ENCODE measurements around the gene CTR9. TPM values are rescaled to one million over a fixed set of nuclear protein-coding genes. Genes with fewer than 3 reads are reported as not detected.

Gene CTR9
- total and polyA plus RNA-seq, 2 experiments from 2014 or later, result 29.0 to 32.7 TPM

GRCh38 chr11:10709299-10710086 lies 41.6 kb upstream of the CTR9 start:
- Mint-ChIP-seq H3K27me3 (ENCODE audit: insufficient read depth, low read depth, poor library complexity) (no peaks in the 10 kb centered on the region), H3K9me3 (no peaks in the 10 kb centered on the region), H3K36me3 (ENCODE audit: low read depth) (no peaks in the 10 kb centered on the region), H3K4me3 (no peak overlapping the region), H3K4me1 (no peaks in the 10 kb centered on the region), H3K27ac (no peak overlapping the region)
- no peaks in the 10 kb centered on the region for H3F3A ChIP-seq (replicated peaks; ENCODE audit: low read depth)
- no peaks in the 10 kb centered on the region for H3K4me1 ChIP-seq (ENCODE audit: insufficient read depth)
- H3K4me2 ChIP-seq, result no peak overlapping the region
- TF ChIP-seq ZNF331 (CRISPR knock-in tag; IDR thresholded peaks at IDR 0.05; ENCODE audit: low read depth), result no peak
- no peak for TF ChIP-seq POLR2AphosphoS5 (IDR thresholded peaks at IDR 0.05; ENCODE audit: low read depth)
- no peak for TF ChIP-seq ETS1 (IDR thresholded peaks at IDR 0.05)
- TF ChIP-seq, protein P1, sequence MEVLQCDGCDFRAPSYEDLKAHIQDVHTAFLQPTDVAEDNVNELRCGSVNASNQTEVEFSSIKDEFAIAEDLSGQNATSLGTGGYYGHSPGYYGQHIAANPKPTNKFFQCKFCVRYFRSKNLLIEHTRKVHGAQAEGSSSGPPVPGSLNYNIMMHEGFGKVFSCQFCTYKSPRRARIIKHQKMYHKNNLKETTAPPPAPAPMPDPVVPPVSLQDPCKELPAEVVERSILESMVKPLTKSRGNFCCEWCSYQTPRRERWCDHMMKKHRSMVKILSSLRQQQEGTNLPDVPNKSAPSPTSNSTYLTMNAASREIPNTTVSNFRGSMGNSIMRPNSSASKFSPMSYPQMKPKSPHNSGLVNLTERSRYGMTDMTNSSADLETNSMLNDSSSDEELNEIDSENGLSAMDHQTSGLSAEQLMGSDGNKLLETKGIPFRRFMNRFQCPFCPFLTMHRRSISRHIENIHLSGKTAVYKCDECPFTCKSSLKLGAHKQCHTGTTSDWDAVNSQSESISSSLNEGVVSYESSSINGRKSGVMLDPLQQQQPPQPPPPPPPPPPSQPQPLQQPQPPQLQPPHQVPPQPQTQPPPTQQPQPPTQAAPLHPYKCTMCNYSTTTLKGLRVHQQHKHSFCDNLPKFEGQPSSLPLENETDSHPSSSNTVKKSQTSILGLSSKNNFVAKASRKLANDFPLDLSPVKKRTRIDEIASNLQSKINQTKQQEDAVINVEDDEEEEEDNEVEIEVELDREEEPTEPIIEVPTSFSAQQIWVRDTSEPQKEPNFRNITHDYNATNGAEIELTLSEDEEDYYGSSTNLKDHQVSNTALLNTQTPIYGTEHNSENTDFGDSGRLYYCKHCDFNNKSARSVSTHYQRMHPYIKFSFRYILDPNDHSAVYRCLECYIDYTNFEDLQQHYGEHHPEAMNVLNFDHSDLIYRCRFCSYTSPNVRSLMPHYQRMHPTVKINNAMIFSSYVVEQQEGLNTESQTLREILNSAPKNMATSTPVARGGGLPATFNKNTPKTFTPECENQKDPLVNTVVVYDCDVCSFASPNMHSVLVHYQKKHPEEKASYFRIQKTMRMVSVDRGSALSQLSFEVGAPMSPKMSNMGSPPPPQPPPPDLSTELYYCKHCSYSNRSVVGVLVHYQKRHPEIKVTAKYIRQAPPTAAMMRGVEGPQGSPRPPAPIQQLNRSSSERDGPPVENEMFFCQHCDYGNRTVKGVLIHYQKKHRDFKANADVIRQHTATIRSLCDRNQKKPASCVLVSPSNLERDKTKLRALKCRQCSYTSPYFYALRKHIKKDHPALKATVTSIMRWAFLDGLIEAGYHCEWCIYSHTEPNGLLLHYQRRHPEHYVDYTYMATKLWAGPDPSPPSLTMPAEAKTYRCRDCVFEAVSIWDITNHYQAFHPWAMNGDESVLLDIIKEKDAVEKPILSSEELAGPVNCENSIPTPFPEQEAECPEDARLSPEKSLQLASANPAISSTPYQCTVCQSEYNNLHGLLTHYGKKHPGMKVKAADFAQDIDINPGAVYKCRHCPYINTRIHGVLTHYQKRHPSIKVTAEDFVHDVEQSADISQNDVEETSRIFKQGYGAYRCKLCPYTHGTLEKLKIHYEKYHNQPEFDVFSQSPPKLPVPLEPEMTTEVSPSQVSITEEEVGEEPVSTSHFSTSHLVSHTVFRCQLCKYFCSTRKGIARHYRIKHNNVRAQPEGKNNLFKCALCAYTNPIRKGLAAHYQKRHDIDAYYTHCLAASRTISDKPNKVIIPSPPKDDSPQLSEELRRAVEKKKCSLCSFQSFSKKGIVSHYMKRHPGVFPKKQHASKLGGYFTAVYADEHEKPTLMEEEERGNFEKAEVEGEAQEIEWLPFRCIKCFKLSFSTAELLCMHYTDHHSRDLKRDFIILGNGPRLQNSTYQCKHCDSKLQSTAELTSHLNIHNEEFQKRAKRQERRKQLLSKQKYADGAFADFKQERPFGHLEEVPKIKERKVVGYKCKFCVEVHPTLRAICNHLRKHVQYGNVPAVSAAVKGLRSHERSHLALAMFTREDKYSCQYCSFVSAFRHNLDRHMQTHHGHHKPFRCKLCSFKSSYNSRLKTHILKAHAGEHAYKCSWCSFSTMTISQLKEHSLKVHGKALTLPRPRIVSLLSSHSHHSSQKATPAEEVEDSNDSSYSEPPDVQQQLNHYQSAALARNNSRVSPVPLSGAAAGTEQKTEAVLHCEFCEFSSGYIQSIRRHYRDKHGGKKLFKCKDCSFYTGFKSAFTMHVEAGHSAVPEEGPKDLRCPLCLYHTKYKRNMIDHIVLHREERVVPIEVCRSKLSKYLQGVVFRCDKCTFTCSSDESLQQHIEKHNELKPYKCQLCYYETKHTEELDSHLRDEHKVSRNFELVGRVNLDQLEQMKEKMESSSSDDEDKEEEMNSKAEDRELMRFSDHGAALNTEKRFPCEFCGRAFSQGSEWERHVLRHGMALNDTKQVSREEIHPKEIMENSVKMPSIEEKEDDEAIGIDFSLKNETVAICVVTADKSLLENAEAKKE (CRISPR knock-in tag; IDR thresholded peaks at IDR 0.05), result no peak
- no peak for TF ChIP-seq ZNF114 (CRISPR knock-in tag; IDR thresholded peaks at IDR 0.05)
- TF ChIP-seq CTCF (conservative IDR thresholded peaks at IDR 0.05; ENCODE audit: low read depth in 2 of 2), result no peak
- TF ChIP-seq, protein P2, sequence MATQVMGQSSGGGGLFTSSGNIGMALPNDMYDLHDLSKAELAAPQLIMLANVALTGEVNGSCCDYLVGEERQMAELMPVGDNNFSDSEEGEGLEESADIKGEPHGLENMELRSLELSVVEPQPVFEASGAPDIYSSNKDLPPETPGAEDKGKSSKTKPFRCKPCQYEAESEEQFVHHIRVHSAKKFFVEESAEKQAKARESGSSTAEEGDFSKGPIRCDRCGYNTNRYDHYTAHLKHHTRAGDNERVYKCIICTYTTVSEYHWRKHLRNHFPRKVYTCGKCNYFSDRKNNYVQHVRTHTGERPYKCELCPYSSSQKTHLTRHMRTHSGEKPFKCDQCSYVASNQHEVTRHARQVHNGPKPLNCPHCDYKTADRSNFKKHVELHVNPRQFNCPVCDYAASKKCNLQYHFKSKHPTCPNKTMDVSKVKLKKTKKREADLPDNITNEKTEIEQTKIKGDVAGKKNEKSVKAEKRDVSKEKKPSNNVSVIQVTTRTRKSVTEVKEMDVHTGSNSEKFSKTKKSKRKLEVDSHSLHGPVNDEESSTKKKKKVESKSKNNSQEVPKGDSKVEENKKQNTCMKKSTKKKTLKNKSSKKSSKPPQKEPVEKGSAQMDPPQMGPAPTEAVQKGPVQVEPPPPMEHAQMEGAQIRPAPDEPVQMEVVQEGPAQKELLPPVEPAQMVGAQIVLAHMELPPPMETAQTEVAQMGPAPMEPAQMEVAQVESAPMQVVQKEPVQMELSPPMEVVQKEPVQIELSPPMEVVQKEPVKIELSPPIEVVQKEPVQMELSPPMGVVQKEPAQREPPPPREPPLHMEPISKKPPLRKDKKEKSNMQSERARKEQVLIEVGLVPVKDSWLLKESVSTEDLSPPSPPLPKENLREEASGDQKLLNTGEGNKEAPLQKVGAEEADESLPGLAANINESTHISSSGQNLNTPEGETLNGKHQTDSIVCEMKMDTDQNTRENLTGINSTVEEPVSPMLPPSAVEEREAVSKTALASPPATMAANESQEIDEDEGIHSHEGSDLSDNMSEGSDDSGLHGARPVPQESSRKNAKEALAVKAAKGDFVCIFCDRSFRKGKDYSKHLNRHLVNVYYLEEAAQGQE (IDR thresholded peaks at IDR 0.05; ENCODE audit: unreplicated experiment), result no peak
- TF ChIP-seq EZH2 (IDR thresholded peaks at IDR 0.05; ENCODE audit: low read depth, unreplicated experiment), result no peak
- H3K27me3 ChIP-seq (ENCODE audit: insufficient read depth), result no peaks in the 10 kb centered on the region
- no peak overlapping the region for H3K27ac ChIP-seq (ENCODE audit: low read depth)
- no peaks in the 10 kb centered on the region for H3K36me3 ChIP-seq (ENCODE audit: insufficient read depth)
- ATAC-seq (no peak), DNase-seq (ENCODE audit: low spot score) (no peak)
- H3K79me2 ChIP-seq (replicated peaks; ENCODE audit: insufficient read depth), result no peaks in the 10 kb centered on the region
- no peak overlapping the region for H2AFZ ChIP-seq
- H3K9me2 ChIP-seq (ENCODE audit: insufficient read depth), result no peaks in the 10 kb centered on the region
- no peaks in the 10 kb centered on the region for H4K20me1 ChIP-seq (replicated peaks; ENCODE audit: insufficient read depth)
- no peak overlapping the region for H3K4me3 ChIP-seq

All from GM23338 (cell line).